ENCODE data around the gene COMMD7.
"Not testable (repeated sequence)": the region's sequence is repeated elsewhere in the genome, so short reads cannot be mapped to it uniquely, and the experiment has no call there.

The COMMD7 gene

GRCh38 chr20:32765230-32765875, 22.1 kb upstream of the COMMD7 start:
- DNase-seq = not testable (repeated sequence)

- no peak for DNase-seq
These were observed 21.0 kb upstream of the COMMD7 start for GRCh38 chr20:32764005-32764960.

- DNase-seq = no peak
These were observed 20.1 kb upstream of the COMMD7 start for GRCh38 chr20:32763202-32764004.

- DNase-seq = no peak
These were observed 19.5 kb upstream of the COMMD7 start for GRCh38 chr20:32762754-32763201.

- DNase-seq = peak; percentile 66 to 77
These were observed 18.8 kb upstream of the COMMD7 start, which contains the start of gene DNMT3B for GRCh38 chr20:32761831-32762753. TSS of gene DNMT3B (plus strand) at chr20:32762385. CDS start at chr20:32780324, 17,939 bp downstream.

- DNase-seq = no peak
These were observed 18.2 kb upstream of the COMMD7 start for GRCh38 chr20:32761417-32761830.

GRCh38 chr20:32756156-32756555, 12.9 kb upstream of the COMMD7 start:
- no peak for DNase-seq

- no peak for DNase-seq
These were observed 10.5 kb upstream of the COMMD7 start for GRCh38 chr20:32753731-32754130.

GRCh38 chr20:32752458-32753250, 9.4 kb upstream of the COMMD7 start:
- no peak for DNase-seq

- no peak for DNase-seq
These were observed 8.6 kb upstream of the COMMD7 start for GRCh38 chr20:32751702-32752457.

GRCh38 chr20:32751293-32751692, 8.0 kb upstream of the COMMD7 start:
- no peak for DNase-seq

- DNase-seq = no peak
These were observed 6.8 kb upstream of the COMMD7 start for GRCh38 chr20:32749914-32750637.

- peak in 1 of 2 donors; percentile 36 for DNase-seq
These were observed 688 bp downstream of the COMMD7 start for GRCh38 chr20:32742322-32743236.

GRCh38 chr20:32741151-32741550, 2.1 kb downstream of the COMMD7 start:
- no peak for DNase-seq

GRCh38 chr20:32737371-32738223, 5.7 kb downstream of the COMMD7 start:
- DNase-seq = peak; percentile 43 to 71

GRCh38 chr20:32731882-32732266, 11.4 kb downstream of the COMMD7 start:
- no peak for DNase-seq

GRCh38 chr20:32729334-32729733, 13.9 kb downstream of the COMMD7 start:
- DNase-seq = not testable (repeated sequence)
